Measurements from ENCODE around the gene QSOX2.

The QSOX2 gene

GRCh38 chr9:136235709-136236455 lies 9.7 kb downstream of the QSOX2 start:
- DNase-seq: no peak

- DNase-seq: no peak
Measured at GRCh38 chr9:136235171-136235570, 10.4 kb downstream of the QSOX2 start.

- no peak for DNase-seq
Measured at GRCh38 chr9:136234597-136234996, 11.0 kb downstream of the QSOX2 start.

GRCh38 chr9:136233868-136234267 lies 11.7 kb downstream of the QSOX2 start:
- DNase-seq: no peak

- peak; percentile 37 for DNase-seq
Measured at GRCh38 chr9:136233411-136233810, 12.2 kb downstream of the QSOX2 start.

- no peak for DNase-seq
Measured at GRCh38 chr9:136232969-136233368, 12.6 kb downstream of the QSOX2 start.

- no peak for DNase-seq
Measured at GRCh38 chr9:136231478-136232297, 13.9 kb downstream of the QSOX2 start.

- DNase-seq: no peak
Measured at GRCh38 chr9:136230773-136231172, 14.8 kb downstream of the QSOX2 start.

GRCh38 chr9:136230365-136230764 lies 15.2 kb downstream of the QSOX2 start:
- no peak for DNase-seq

- no peak for DNase-seq
Measured at GRCh38 chr9:136229096-136230065, 16.2 kb downstream of the QSOX2 start.

- no peak for DNase-seq
Measured at GRCh38 chr9:136228107-136228875, 17.3 kb downstream of the QSOX2 start.

GRCh38 chr9:136226680-136227407 lies 18.8 kb downstream of the QSOX2 start:
- DNase-seq: no peak

GRCh38 chr9:136225748-136226679 lies 19.6 kb downstream of the QSOX2 start:
- DNase-seq: no peak

GRCh38 chr9:136225366-136225747 lies 20.3 kb downstream of the QSOX2 start:
- no peak for DNase-seq

GRCh38 chr9:136223871-136224640 lies 21.6 kb downstream of the QSOX2 start:
- no peak for DNase-seq

- peak; percentile 86 for DNase-seq
Measured at GRCh38 chr9:136222906-136223285, 22.7 kb downstream of the QSOX2 start.

GRCh38 chr9:136222166-136222905 lies 23.3 kb downstream of the QSOX2 start:
- peak; percentile 58 for DNase-seq

GRCh38 chr9:136220017-136220729 lies 25.4 kb downstream of the QSOX2 start:
- DNase-seq: no peak
